ENCODE data around the gene MESD.

MESD gene

DNA sequence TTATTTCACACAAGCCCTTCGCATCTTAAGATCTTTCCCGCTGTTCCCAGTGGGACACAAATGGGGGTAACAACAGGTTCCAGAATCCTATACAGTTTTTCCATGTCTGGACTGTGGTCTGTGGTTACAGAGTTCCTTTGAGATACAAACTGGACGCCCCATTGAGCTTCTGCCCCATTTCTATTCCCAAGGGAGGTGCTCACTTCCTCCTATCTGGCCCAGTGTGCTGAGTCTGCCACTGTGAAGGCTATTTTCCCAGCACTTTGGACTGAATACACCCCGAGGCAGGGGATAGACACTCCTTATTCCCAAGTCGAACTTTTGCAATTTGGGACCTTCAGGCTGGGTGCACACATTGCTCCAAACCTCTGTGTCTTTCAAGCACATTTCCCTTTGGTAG, 44.0 kb downstream of the MESD start:
- Histone ChIP-seq H3K36me3 (peaks cover 96% of the 10 kb centered on the region), H3K9me3 (no peaks in the 10 kb centered on the region), H3K27ac (no peak overlapping the region), H3K27me3 (no peaks in the 10 kb centered on the region), H3K4me3 (ENCODE audit: low read depth in 1 of 2, low read length in 1 of 2) (no peak overlapping the region), H3K4me1 (ENCODE audit: control insufficient read depth in 1 of 2, insufficient read depth in 1 of 2, low read depth in 1 of 2, low read length in 1 of 2) (no peaks in the 10 kb centered on the region)
- no peak for TF ChIP-seq CTCF (IDR thresholded peaks at IDR 0.05)

DNA sequence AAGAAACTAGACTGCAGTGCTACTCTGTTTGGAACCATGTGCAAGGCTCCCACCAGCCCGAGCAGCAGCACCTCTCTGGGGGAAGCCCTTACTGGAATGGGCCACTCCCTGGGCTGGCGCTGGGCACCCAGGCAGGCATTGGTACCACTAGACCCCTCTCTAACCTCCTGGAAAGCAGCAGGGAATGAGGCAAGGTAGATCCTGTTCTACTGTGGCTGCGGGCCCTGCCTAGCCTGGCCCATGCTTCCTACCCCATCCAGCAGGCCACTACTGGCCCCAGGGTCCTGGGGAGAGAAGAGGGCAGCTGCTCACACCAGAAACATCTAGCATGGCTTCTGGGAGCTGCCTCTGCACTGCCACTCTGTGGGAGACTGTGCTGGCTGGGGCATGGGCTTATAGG, 44.8 kb downstream of the MESD start:
- Histone ChIP-seq H3K36me3 (peaks cover 95% of the 10 kb centered on the region), H3K27ac (no peak overlapping the region), H3K9me3 (no peaks in the 10 kb centered on the region), H3K4me1 (ENCODE audit: control insufficient read depth in 1 of 2, insufficient read depth in 1 of 2, low read depth in 1 of 2, low read length in 1 of 2) (no peaks in the 10 kb centered on the region), H3K27me3 (no peaks in the 10 kb centered on the region), H3K4me3 (ENCODE audit: low read depth in 1 of 2, low read length in 1 of 2) (no peak overlapping the region)
- no peak for TF ChIP-seq CTCF (IDR thresholded peaks at IDR 0.05)

GRCh38 chr15:80942746-80943565, 46.7 kb downstream of the MESD start:
- H3K4me1 ChIP-seq (ENCODE audit: control insufficient read depth in 1 of 2, insufficient read depth in 1 of 2, low read depth in 1 of 2, low read length in 1 of 2), result no peaks in the 10 kb centered on the region
- no peak overlapping the region for H3K4me3 ChIP-seq (ENCODE audit: low read depth in 1 of 2, low read length in 1 of 2)
- H3K9me3 ChIP-seq, result no peaks in the 10 kb centered on the region
- H3K27ac ChIP-seq, result no peak overlapping the region
- no peak for TF ChIP-seq CTCF (IDR thresholded peaks at IDR 0.05)
- no peaks in the 10 kb centered on the region for H3K27me3 ChIP-seq
- peaks cover 76% of the 10 kb centered on the region for H3K36me3 ChIP-seq

DNA sequence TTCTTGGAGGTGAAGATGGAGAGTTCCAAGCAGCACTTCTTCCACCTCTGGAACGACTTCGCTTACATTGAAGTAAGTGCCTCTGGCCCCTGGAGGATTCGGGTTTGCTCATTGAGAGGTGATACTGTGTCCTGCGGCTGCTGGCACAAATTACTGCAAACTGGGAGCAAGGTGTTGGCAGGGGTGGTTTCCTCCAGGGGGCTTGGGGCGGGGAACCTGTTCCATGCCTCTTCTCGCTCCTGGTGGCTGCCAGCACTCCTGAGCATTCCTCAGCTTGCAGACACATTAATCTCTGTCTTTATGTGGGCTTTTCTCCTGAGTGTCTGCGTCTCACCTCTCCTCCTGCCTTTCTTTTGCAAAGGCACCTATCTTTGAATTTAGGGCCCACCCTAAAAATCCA, 47.4 kb downstream of the MESD start:
- TF ChIP-seq CTCF (IDR thresholded peaks at IDR 0.05), result no peak
- no peak overlapping the region for H3K27ac ChIP-seq
- no peaks in the 10 kb centered on the region for H3K27me3 ChIP-seq
- H3K36me3 ChIP-seq, result peaks cover 69% of the 10 kb centered on the region
- H3K4me3 ChIP-seq (ENCODE audit: low read depth in 1 of 2, low read length in 1 of 2), result no peak overlapping the region
- no peaks in the 10 kb centered on the region for H3K4me1 ChIP-seq (ENCODE audit: control insufficient read depth in 1 of 2, insufficient read depth in 1 of 2, low read depth in 1 of 2, low read length in 1 of 2)
- no peaks in the 10 kb centered on the region for H3K9me3 ChIP-seq

DNA sequence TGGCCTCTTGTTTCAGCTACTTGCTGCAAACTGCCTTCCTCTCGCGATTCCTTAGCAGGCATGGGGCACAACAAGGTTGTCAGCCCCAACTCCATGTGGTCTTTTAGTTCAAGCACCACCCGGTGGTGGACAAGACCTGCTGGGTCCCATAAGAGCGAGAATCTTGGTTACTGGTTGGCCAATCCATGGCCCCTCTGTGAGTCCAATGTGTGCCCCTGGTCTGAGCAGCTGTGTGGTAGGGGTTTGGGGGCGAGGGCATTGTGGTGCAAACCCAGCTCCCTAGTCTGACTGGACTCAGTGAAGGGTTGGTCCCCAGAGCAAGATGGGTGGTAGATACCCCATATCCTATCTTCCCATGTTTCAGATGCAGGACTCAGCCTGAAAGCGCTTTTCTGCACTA, 48.8 kb downstream of the MESD start:
- no peak overlapping the region for H3K4me3 ChIP-seq (ENCODE audit: low read depth in 1 of 2, low read length in 1 of 2)
- H3K4me1 ChIP-seq (ENCODE audit: control insufficient read depth in 1 of 2, insufficient read depth in 1 of 2, low read depth in 1 of 2, low read length in 1 of 2), result no peaks in the 10 kb centered on the region
- no peaks in the 10 kb centered on the region for H3K27me3 ChIP-seq
- peaks cover 61% of the 10 kb centered on the region for H3K36me3 ChIP-seq
- no peaks in the 10 kb centered on the region for H3K9me3 ChIP-seq
- TF ChIP-seq CTCF (IDR thresholded peaks at IDR 0.05), result no peak
- no peak overlapping the region for H3K27ac ChIP-seq
